Mammary epithelial cell (primary cell): ENCODE data around the gene TNFRSF14.

ENCODE experiments used
- EZH2 ChIP-seq: IDR thresholded peaks from 2 replicates; pipeline ENCODE4 v1.6.1; 2012; ENCODE audit warnings: low read length, inconsistent platforms, borderline replicate concordance
- TF ChIP-seq, protein P1 (sequence below), 2 donors: IDR thresholded peaks in 1 of 2; conservative IDR thresholded peaks in 1 of 2; 2 replicates each; pipeline ENCODE4 v1.5.1; 2011 to 2012; ENCODE audit warnings: inconsistent platforms in 2 of 2, low read length in 2 of 2, mild to moderate bottlenecking in 2 of 2, control low read depth in 1 of 2, low read depth in 1 of 2; ENCODE audit not compliant: insufficient read depth in 1 of 2; ENCODE audit errors: extremely low read depth in 1 of 2

DNA sequence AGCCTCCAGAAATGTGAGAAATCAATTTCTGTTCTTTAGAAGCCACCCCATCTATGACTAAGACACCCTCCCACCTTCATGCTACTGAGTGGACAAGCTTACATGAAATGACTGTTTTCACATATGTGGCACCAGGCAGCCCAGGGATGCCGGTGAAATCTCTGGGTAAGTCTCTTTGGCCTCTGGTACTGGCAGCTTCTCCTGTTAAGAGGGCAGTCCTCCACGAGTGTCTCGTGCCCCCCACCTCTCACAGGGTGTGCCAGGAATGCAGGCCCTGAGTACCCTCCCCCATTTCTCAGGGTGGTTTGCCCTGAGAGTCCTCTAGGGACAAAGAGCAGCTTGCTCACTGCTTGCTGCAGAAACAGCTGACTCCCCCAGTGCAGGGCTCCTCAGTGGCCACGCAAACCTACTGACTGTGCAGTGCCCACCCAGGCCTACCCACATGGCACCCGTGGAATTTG lies 27.2 kb downstream of the TNFRSF14 start:
- TF ChIP-seq, protein P1, sequence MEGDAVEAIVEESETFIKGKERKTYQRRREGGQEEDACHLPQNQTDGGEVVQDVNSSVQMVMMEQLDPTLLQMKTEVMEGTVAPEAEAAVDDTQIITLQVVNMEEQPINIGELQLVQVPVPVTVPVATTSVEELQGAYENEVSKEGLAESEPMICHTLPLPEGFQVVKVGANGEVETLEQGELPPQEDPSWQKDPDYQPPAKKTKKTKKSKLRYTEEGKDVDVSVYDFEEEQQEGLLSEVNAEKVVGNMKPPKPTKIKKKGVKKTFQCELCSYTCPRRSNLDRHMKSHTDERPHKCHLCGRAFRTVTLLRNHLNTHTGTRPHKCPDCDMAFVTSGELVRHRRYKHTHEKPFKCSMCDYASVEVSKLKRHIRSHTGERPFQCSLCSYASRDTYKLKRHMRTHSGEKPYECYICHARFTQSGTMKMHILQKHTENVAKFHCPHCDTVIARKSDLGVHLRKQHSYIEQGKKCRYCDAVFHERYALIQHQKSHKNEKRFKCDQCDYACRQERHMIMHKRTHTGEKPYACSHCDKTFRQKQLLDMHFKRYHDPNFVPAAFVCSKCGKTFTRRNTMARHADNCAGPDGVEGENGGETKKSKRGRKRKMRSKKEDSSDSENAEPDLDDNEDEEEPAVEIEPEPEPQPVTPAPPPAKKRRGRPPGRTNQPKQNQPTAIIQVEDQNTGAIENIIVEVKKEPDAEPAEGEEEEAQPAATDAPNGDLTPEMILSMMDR (conservative IDR thresholded peaks at IDR 0.05 in 1 of 2, IDR thresholded peaks at IDR 0.05 in 1 of 2; ENCODE audit: extremely low read depth in 1 of 2, insufficient read depth in 1 of 2, low read depth in 1 of 2, low read length in 2 of 2): no peak
- no peak for TF ChIP-seq EZH2
